T-cell (primary cell): ENCODE data around the gene OGFRL1. TPM values are rescaled to one million over a fixed set of nuclear protein-coding genes. Genes with fewer than 3 reads are reported as not detected.

Experiments
- ATAC-seq, 4 experiments: fragments of 200-7000 bp in 3 of 4; fragments of 150-1000 bp in 1 of 4; cut with Tn5 transposase; replicated peaks in 1 of 4; 1 replicate in 3 of 4; 2 replicates in 1 of 4; pipeline ENCODE4 v1.10.0; 2021; ENCODE audit warnings: moderate library complexity in 3 of 4, mild to moderate bottlenecking in 2 of 4, moderate number of reproducible peaks in 1 of 4
- CTCF ChIA-PET, 2 donors: fragments of 300-600 bp; sonication (Branson Sonifier 250); formaldehyde crosslinking; loops; one replicate each; lab custom pipeline; 2022; ENCODE audit warnings: antibody characterized with exemption in 2 of 2; lab: Charles Lee
- POLR2A ChIA-PET, 2 donors: fragments of 300-600 bp; sonication (Branson Sonifier 250); formaldehyde crosslinking; loops; one replicate each; lab custom pipeline; 2022; ENCODE audit warnings: antibody characterized with exemption in 2 of 2; lab: Charles Lee
- DNase-seq, 35 experiments: peaks; one replicate each; pipeline versions ENCODE4 v3.0.0 to v3.0.0-alpha.2; 2013 to 2023
- H3K27ac ChIP-seq: one replicate; pipeline ENCODE4 v1.5.1; 2013; ENCODE audit warnings: low read length
- H3K27me3 ChIP-seq, 2 experiments: replicated peaks in 1 of 2; 1 replicate in 1 of 2; 2 replicates in 1 of 2; pipeline versions ENCODE4 v1.6.1 to v1.7.0; 2013; ENCODE audit warnings: low read length in 1 of 2, mixed read lengths in 1 of 2; ENCODE audit not compliant: control insufficient read depth in 2 of 2, insufficient read depth in 2 of 2; ENCODE audit errors: extremely low read depth in 1 of 2
- H3K36me3 ChIP-seq, 2 donors: 1 replicate in 1 of 2; 2 replicates in 1 of 2; pipeline versions ENCODE4 v1.6.1 to v1.7.0; 2013; ENCODE audit warnings: low read length in 1 of 2; ENCODE audit not compliant: control insufficient read depth in 2 of 2, insufficient read depth in 1 of 2; ENCODE audit errors: extremely low read depth in 1 of 2
- H3K4me1 ChIP-seq, 2 experiments: 1 replicate in 1 of 2; 2 replicates in 1 of 2; pipeline versions ENCODE4 v1.6.1 to v1.7.0; 2013; ENCODE audit warnings: low read length in 2 of 2, mixed read lengths in 1 of 2; ENCODE audit not compliant: insufficient read depth in 2 of 2, control insufficient read depth in 1 of 2; ENCODE audit errors: extremely low read depth in 1 of 2
- H3K4me3 ChIP-seq, 2 donors: 1 replicate in 1 of 2; 2 replicates in 1 of 2; pipeline versions ENCODE4 v1.5.1 to v1.7.0; 2013; ENCODE audit warnings: mild to moderate bottlenecking in 2 of 2, low read length in 1 of 2, moderate library complexity in 1 of 2; ENCODE audit not compliant: control insufficient read depth in 1 of 2; ENCODE audit errors: extremely low read depth in 1 of 2
- H3K9me3 ChIP-seq: 2 replicates; pipeline ENCODE4 v1.7.0; 2013
- H3K27ac Mint-ChIP-seq, 2 donors: one replicate each; pipeline ENCODE4 v1.8.0; 2020 to 2021; ENCODE audit warnings: mild to moderate bottlenecking in 2 of 2, mixed read lengths in 2 of 2
- H3K27me3 Mint-ChIP-seq, 2 donors: one replicate each; pipeline ENCODE4 v1.8.0; 2021 to 2022; ENCODE audit warnings: mixed read lengths in 2 of 2
- H3K36me3 Mint-ChIP-seq: one replicate; pipeline ENCODE4 v1.8.0; 2021; ENCODE audit warnings: mixed read lengths
- H3K4me1 Mint-ChIP-seq, 3 donors: one replicate each; pipeline ENCODE4 v1.8.0; 2020 to 2022; ENCODE audit warnings: mixed read lengths in 3 of 3, mild to moderate bottlenecking in 1 of 3
- H3K4me3 Mint-ChIP-seq, 3 donors: one replicate each; pipeline ENCODE4 v1.8.0; 2020 to 2022; ENCODE audit warnings: mild to moderate bottlenecking in 3 of 3, mixed read lengths in 3 of 3, moderate library complexity in 3 of 3
- H3K9me3 Mint-ChIP-seq, 3 donors: one replicate each; pipeline ENCODE4 v1.8.0; 2020 to 2022; ENCODE audit warnings: mixed read lengths in 3 of 3
- WGBS: methylation state at CpG from one replicate; pipeline ENCODE4 v1.1.5; 2013; ENCODE audit warnings: missing lambda C conversion rate; ENCODE audit not compliant: insufficient coverage; 5-methylcytosine and 5-hydroxymethylcytosine counted together
- total RNA-seq, 35 experiments: library from RNA in 6 of 35; stranded (reverse) in 6 of 35; fragments of 120-200 nt in 1 of 35; gene quantifications; one replicate each; pipeline versions ENCODE4 v1.2.1 to v1.2.4 and lab custom pipeline; 2013 to 2026

The OGFRL1 gene
- total RNA-seq, 5 donors from 2014 or later (not counting 1 experiment from before 2014, with no cell fraction given) = 7.3 to 10.0 (median 8.2) TPM

DNA sequence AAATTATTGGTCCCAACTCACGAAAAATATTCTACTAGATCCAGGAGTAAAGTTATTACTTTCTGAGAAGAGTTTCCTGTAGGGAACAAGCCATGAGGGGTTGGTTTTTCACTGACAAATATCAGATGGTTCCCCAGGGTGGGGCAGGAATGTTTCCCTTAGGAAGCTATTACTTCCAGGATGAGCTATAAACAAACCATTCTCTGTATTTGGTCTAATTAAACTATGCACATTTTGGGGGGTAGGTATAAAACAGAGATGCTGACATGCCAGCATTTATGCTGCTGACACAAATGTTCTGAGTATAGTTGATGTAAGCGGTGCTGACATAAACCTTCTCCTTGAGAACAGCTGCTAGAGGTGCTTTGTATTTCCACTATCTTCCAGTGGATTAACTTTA, 54.2 kb downstream of the OGFRL1 start:
- no peak overlapping the region for H3K27ac Mint-ChIP-seq
- CTCF ChIA-PET = no interaction called here
- Histone ChIP-seq H3K4me3 (no peak overlapping the region), H3K4me1 (no peaks in the 10 kb centered on the region), H3K27ac (no peak overlapping the region), H3K9me3 (no peaks in the 10 kb centered on the region), H3K36me3 (no peaks in the 10 kb centered on the region), H3K27me3 (peaks cover 0 to 6% of the 10 kb centered on the region in 2 experiments)
- DNase-seq (no peak), ATAC-seq (no peak)
- H3K9me3 Mint-ChIP-seq = no peaks in the 10 kb centered on the region
- POLR2A ChIA-PET = no interaction called here
- peaks cover 2 to 7% of the 10 kb centered on the region in 2 donors for H3K27me3 Mint-ChIP-seq
- H3K36me3 Mint-ChIP-seq = no peaks in the 10 kb centered on the region
- H3K4me1 Mint-ChIP-seq = no peaks in the 10 kb centered on the region
- H3K4me3 Mint-ChIP-seq = no peak overlapping the region
- WGBS = no CpG with 5 or more reads among the region's 2 CpGs

DNA sequence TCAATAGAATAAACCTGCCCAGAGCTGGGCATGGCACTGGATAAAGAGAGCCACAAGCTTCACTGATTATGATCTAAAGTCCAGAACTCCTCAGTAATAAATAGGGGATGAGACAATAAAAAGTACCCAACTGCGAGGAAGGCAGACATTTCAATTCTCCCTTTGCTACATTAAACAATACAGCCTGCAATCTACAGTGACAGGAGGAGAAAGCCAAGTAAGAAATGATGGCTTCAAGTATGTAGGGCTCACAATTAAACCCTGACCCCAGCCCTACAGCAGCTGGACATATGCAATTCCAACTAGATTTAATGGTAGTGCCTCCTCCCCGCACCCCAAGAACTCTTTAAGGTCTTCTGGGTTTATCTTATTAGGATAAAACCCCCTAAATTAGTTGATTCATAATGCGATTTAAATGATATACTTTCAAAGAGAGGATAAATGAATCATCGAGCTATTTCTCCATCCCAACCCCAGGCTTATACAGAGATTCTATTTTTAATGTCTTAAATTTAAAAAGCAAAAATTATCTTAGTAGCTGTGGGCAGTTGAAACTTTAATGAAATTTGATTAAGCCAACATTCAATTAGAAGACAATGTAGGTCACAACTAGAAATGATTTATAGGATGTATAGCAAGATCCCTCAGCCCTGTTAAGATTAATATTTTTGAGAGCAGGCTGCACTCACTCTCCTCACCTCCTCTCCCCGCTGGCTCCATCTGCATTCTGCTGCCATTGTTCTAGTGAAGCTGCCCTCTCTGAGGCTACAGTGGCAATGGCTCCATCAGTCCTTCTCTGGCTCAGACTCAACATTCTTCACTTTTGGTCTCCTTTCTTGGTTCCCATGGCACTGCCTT, 57.1 kb downstream of the OGFRL1 start:
- no peaks in the 10 kb centered on the region for H3K9me3 ChIP-seq
- no peak overlapping the region for H3K4me3 Mint-ChIP-seq
- peaks cover 2 to 7% of the 10 kb centered on the region in 2 donors for H3K27me3 Mint-ChIP-seq
- H3K27me3 ChIP-seq = peaks cover 0 to 2% of the 10 kb centered on the region in 2 experiments
- no peak overlapping the region for H3K27ac ChIP-seq
- 80% methylated on average over 1 of the region's 5 CpGs for WGBS
- no peaks in the 10 kb centered on the region for H3K4me1 Mint-ChIP-seq
- H3K27ac Mint-ChIP-seq = no peak overlapping the region
- ATAC-seq (no peak), DNase-seq (no peak)
- no peak overlapping the region for H3K4me3 ChIP-seq
- no peaks in the 10 kb centered on the region for H3K4me1 ChIP-seq
- ChIA-PET CTCF (interaction anchor here (0.7 to 1.2 kb wide), 4 partner anchors 115 to 800 kb away, joined by 3 to 4 read pairs (median 3); no protein-coding TSS in a partner anchor), POLR2A (no interaction called here)
- H3K9me3 Mint-ChIP-seq = no peaks in the 10 kb centered on the region
- H3K36me3 ChIP-seq = no peaks in the 10 kb centered on the region
- no peaks in the 10 kb centered on the region for H3K36me3 Mint-ChIP-seq

- H3K4me3 Mint-ChIP-seq = no peak overlapping the region
- H3K9me3 ChIP-seq = no peaks in the 10 kb centered on the region
- no peak overlapping the region for H3K4me3 ChIP-seq
- H3K27ac ChIP-seq = no peak overlapping the region
- H3K4me1 Mint-ChIP-seq = no peaks in the 10 kb centered on the region
- no peak overlapping the region for H3K27ac Mint-ChIP-seq
- DNase-seq (no peak), ATAC-seq (no peak)
- no peaks in the 10 kb centered on the region for H3K4me1 ChIP-seq
- peaks cover 0 to 2% of the 10 kb centered on the region in 2 experiments for H3K27me3 ChIP-seq
- ChIA-PET CTCF (interaction anchor here in 1 of 2 donors (1.2 kb wide), 1 partner anchor 154 kb away, joined by 3 read pairs; no protein-coding TSS in a partner anchor), POLR2A (no interaction called here)
- H3K36me3 ChIP-seq = no peaks in the 10 kb centered on the region
- H3K27me3 Mint-ChIP-seq = peaks cover 2 to 7% of the 10 kb centered on the region in 2 donors
- no peaks in the 10 kb centered on the region for H3K36me3 Mint-ChIP-seq
- no peaks in the 10 kb centered on the region for H3K9me3 Mint-ChIP-seq
Measured at GRCh38 chr6:71346334-71346694, 57.7 kb downstream of the OGFRL1 start.

DNA sequence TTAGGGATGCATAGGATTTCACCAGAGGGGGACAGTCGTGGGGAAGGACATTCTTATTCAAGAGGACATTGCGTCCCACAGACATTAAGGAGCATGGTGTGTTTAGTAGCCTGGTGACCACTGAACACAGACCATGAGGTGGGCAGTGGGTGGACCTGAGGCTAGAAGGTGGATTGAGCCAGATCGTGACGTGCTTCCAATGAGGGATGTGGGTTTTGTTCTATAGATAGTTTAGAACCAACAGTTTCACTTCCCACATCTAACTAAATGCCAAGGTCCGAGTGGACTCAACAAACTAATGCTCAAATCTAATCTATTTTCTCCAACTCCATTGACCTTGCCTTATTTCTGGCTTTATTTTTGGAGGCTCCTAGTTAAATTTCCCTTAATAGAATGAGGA, 58.5 kb downstream of the OGFRL1 start:
- ChIA-PET CTCF (interaction anchor here in 1 of 2 donors (1.2 kb wide), 1 partner anchor 155 kb away, joined by 3 read pairs; no protein-coding TSS in a partner anchor), POLR2A (no interaction called here)
- ATAC-seq = no peak
- H3K9me3 ChIP-seq = no peaks in the 10 kb centered on the region
- Mint-ChIP-seq H3K4me1 (no peaks in the 10 kb centered on the region), H3K9me3 (no peaks in the 10 kb centered on the region), H3K27me3 (peaks cover 2 to 7% of the 10 kb centered on the region in 2 donors), H3K4me3 (no peak overlapping the region), H3K27ac (no peak overlapping the region), H3K36me3 (no peaks in the 10 kb centered on the region)
- H3K4me1 ChIP-seq = no peaks in the 10 kb centered on the region
- no peak for DNase-seq
- no peak overlapping the region for H3K27ac ChIP-seq
- H3K36me3 ChIP-seq = no peaks in the 10 kb centered on the region
- WGBS = 50% methylated on average over 2 of the region's 5 CpGs
- H3K4me3 ChIP-seq = no peak overlapping the region
- H3K27me3 ChIP-seq = peaks cover 0 to 2% of the 10 kb centered on the region in 2 experiments

DNA sequence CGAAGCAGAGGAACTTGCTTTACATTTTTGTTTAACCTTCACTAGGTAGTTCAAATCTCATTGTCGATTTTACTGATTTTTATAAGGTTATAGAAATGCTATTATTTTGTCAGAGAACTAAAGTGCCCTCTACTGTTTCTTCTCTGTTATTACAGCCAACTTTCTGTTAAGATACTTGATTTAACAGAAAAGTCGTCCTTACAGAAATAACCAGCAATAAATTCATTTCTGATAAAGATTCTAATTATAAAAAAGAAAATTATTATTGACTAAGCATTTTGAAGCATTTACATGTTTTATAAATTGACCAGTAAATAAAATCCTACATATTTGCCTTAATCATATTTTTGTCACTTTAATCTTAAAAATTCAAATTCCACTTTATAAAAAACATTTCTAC, 60.8 kb downstream of the OGFRL1 start:
- H3K4me3 Mint-ChIP-seq = no peak overlapping the region
- DNase-seq (peak in 1 of 35 experiments; percentile 45), ATAC-seq (no peak)
- no peaks in the 10 kb centered on the region for H3K4me1 Mint-ChIP-seq
- no peaks in the 10 kb centered on the region for H3K9me3 Mint-ChIP-seq
- no peaks in the 10 kb centered on the region for H3K4me1 ChIP-seq
- H3K27me3 Mint-ChIP-seq = peaks cover 0 to 4% of the 10 kb centered on the region in 2 donors
- no peaks in the 10 kb centered on the region for H3K9me3 ChIP-seq
- no peaks in the 10 kb centered on the region for H3K27me3 ChIP-seq
- WGBS = no CpG with 5 or more reads among the region's 3 CpGs
- POLR2A ChIA-PET = no interaction called here
- no peak overlapping the region for H3K4me3 ChIP-seq
- H3K36me3 ChIP-seq = no peaks in the 10 kb centered on the region
- H3K27ac ChIP-seq = no peak overlapping the region
- no peaks in the 10 kb centered on the region for H3K36me3 Mint-ChIP-seq
- CTCF ChIA-PET = interaction anchor here (0.9 to 1.9 kb wide), 3 partner anchors 155 to 162 kb away, joined by 3 to 13 read pairs (median 10); no protein-coding TSS in a partner anchor
- H3K27ac Mint-ChIP-seq = no peak overlapping the region

- no peaks in the 10 kb centered on the region for H3K4me1 ChIP-seq
- Mint-ChIP-seq H3K4me1 (no peaks in the 10 kb centered on the region), H3K27me3 (no peaks in the 10 kb centered on the region), H3K27ac (no peak overlapping the region), H3K9me3 (no peaks in the 10 kb centered on the region), H3K36me3 (no peaks in the 10 kb centered on the region), H3K4me3 (no peak overlapping the region)
- DNase-seq = no peak
- ATAC-seq = no peak
- no peaks in the 10 kb centered on the region for H3K36me3 ChIP-seq
- H3K4me3 ChIP-seq = no peak overlapping the region
- POLR2A ChIA-PET = no interaction called here
- CTCF ChIA-PET = interaction anchor here (0.6 to 1.9 kb wide), 10 partner anchors 22 to 1931 kb away, joined by 3 to 13 read pairs (median 4); no protein-coding TSS in a partner anchor
- 63% methylated on average over 1 of the region's 5 CpGs for WGBS
- no peaks in the 10 kb centered on the region for H3K27me3 ChIP-seq
- H3K9me3 ChIP-seq = no peaks in the 10 kb centered on the region
- no peak overlapping the region for H3K27ac ChIP-seq
Measured at GRCh38 chr6:71349976-71350615, 61.5 kb downstream of the OGFRL1 start.
